ENCODE results near the gene PLXND1.

The PLXND1 gene

DNA sequence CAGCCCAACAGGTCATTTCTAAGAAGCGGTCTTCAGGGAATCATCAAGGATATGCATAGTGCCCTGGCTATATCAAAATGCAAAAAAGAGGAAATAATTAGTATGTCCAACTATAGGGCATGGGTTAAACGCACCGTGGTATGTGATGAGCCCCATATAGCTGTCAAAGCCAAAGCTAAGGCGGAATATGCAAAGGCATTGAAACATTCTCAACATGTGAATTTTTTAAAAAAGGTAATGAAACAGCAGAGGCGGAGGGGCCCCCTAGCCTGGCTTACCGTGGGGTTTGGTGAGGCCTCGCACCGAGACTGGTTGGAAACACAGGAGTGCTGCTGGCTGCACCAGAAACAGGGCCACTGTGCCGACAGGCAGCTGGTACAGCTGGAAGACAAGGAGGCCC lies 23.2 kb downstream of the PLXND1 start:
- H3K4me3 ChIP-seq (replicated peaks in 1 of 2; ENCODE audit: low read depth in 2 of 2, low read length in 2 of 2) = no peak overlapping the region
- no peak for DNase-seq (ENCODE audit: low read depth in 2 of 2)
- TF ChIP-seq, protein P1, sequence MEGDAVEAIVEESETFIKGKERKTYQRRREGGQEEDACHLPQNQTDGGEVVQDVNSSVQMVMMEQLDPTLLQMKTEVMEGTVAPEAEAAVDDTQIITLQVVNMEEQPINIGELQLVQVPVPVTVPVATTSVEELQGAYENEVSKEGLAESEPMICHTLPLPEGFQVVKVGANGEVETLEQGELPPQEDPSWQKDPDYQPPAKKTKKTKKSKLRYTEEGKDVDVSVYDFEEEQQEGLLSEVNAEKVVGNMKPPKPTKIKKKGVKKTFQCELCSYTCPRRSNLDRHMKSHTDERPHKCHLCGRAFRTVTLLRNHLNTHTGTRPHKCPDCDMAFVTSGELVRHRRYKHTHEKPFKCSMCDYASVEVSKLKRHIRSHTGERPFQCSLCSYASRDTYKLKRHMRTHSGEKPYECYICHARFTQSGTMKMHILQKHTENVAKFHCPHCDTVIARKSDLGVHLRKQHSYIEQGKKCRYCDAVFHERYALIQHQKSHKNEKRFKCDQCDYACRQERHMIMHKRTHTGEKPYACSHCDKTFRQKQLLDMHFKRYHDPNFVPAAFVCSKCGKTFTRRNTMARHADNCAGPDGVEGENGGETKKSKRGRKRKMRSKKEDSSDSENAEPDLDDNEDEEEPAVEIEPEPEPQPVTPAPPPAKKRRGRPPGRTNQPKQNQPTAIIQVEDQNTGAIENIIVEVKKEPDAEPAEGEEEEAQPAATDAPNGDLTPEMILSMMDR (IDR thresholded peaks at IDR 0.05; ENCODE audit: low read depth, low read length) = no peak

DNA sequence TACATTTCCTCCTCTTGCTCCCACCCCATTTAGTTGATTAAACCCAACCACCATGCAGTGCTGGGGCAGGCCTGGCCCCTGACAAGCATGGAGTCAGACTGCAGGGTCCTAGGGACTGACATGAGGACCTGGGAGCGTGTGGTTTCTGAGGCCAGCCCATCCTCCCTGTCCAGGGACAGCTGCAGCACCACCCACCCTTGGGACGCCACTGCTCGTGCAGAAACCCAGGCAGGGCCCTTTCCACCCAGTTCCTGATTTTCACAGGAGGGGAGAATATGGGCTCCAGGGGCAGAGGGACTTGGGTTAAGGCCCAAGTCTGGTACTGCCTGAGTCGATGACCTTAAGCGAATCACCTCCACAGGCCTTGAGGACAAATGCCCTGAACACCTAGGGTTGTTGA lies 23.7 kb downstream of the PLXND1 start:
- TF ChIP-seq, protein P1 (IDR thresholded peaks at IDR 0.05; ENCODE audit: low read depth, low read length) = no peak
- no peak for DNase-seq (ENCODE audit: low read depth in 2 of 2)
- H3K4me3 ChIP-seq (replicated peaks in 1 of 2; ENCODE audit: low read depth in 2 of 2, low read length in 2 of 2) = no peak overlapping the region

DNA sequence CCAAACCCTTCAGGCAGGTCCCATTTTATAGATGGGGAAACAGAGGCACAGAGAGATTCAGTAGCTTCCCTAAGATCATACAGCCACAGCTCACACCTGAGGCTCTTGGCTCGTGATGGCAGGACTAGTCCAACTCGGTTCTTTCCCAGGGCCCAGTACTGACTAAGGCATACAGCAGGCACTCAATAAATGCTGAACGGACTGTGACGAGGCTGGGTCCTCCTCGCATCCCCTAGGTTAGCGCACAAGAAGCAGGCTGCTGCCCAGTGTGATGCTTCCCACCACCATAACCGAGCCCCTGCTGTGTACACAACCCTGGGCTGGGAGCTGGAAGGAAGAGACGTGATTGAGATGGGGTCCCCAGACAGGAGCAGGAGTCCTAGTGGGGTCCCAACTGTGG lies 24.9 kb downstream of the PLXND1 start:
- TF ChIP-seq, protein P1 (IDR thresholded peaks at IDR 0.05; ENCODE audit: low read depth, low read length) = no peak
- no peak for DNase-seq (ENCODE audit: low read depth in 2 of 2)
- H3K4me3 ChIP-seq (replicated peaks in 1 of 2; ENCODE audit: low read depth in 2 of 2, low read length in 2 of 2) = no peak overlapping the region

DNA sequence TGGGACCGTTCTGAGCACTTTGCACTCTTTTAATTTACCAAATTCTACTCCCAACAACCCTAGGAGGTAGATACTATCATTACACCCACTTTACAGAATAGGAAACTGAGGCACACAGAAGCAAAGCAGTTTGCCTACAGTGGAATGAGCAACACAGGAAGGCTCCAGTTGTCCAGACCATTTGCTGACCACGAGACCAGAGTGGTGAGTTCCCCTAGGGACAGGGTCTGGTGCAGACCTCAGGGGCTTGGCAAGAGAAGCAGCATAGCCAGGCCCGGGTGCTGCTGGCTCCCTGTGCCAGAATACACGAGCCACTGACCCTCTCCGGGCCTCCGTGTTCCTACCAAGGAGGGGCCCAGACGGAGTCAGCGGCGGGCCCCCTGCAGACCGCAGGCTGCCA lies 26.5 kb downstream of the PLXND1 start:
- no peak overlapping the region for H3K4me3 ChIP-seq (replicated peaks in 1 of 2; ENCODE audit: low read depth in 2 of 2, low read length in 2 of 2)
- TF ChIP-seq, protein P1 (IDR thresholded peaks at IDR 0.05; ENCODE audit: low read depth, low read length) = no peak
- DNase-seq (ENCODE audit: low read depth in 2 of 2) = no peak

DNA sequence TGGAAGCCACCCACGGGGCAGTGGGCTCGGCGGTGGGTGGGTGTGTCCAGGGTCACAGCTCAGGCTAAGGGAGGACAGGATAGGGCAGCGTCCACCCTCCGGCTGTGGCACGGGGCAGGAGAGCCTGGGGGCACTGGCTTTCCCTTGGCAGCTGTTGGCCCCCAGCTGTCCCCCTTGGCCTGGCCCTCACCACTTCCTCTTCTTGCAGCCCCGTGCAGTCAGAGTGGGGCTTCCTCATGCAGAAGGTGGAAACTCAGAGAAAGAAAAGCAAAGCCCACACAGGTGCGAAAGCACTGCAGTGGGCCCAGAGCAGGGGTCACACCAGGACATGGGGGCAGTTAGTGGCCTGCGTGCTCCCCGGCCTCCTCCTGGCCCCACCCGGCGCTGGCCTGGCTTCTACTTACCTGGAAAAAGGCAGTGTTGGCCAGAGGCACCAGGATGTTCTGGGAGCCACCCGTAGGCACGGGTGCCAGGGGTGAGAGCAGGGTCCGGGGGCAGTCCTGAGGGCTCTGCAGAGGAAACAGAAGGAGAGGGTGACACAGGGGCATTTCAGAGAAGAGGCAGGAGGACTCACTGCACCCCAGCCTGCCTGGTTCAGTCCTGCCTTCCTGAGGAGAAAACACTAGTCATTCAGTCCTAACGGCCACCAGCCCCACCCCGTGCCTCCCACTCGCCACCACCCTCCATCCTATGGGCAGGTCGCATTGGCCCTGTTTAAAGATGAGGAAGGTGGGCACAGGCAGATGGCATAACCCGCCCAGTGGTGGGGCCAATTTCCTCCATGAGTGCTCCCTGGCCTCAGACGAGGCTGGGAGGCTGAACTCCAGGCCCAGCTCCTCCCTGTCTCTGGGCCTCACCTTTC lies 28.3 kb downstream of the PLXND1 start:
- TF ChIP-seq, protein P1 (IDR thresholded peaks at IDR 0.05; ENCODE audit: low read depth, low read length) = no peak
- DNase-seq (ENCODE audit: low read depth in 2 of 2) = no peak
- H3K4me3 ChIP-seq (replicated peaks in 1 of 2; ENCODE audit: low read depth in 2 of 2, low read length in 2 of 2) = no peak overlapping the region

DNA sequence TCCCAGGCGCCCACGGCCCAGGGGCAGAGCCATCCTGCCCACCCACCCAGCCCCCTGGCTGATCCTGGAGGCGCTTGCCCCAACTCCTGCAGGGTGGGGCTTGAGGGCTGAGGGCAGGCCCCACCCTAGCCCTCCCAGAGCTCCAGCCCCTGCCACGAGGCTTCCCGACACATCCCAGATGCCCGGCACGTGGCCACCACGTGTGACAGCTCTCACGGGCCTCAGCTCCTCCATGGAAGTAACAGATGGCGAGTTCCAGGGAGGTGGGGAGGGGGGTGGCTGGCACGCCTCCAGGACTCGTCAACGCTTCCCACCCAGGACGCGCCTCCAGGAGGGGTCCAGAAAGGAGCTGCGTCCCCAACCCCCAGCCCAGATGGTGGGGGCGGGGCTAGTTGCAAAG lies 29.1 kb downstream of the PLXND1 start:
- H3K4me3 ChIP-seq (replicated peaks in 1 of 2; ENCODE audit: low read depth in 2 of 2, low read length in 2 of 2) = no peak overlapping the region

More for the DNA sequence above, 29.1 kb downstream of the PLXND1 start:
- DNase-seq (ENCODE audit: low read depth in 2 of 2) = no peak
- TF ChIP-seq, protein P1 (IDR thresholded peaks at IDR 0.05; ENCODE audit: low read depth, low read length) = no peak
